HG03520 (cell line): ENCODE results near the gene RIPOR1.
A peak's percentile ranks its signal among the peaks of the same experiment; 100 is the strongest.

Source experiments
- ATAC-seq: cut with Tn5 transposase; IDR thresholded peaks from one replicate; pipeline ENCODE4 v1.9.1; 2021; ENCODE audit warnings: mild to moderate bottlenecking, moderate library complexity; ENCODE audit not compliant: unreplicated experiment

RIPOR1 gene

DNA sequence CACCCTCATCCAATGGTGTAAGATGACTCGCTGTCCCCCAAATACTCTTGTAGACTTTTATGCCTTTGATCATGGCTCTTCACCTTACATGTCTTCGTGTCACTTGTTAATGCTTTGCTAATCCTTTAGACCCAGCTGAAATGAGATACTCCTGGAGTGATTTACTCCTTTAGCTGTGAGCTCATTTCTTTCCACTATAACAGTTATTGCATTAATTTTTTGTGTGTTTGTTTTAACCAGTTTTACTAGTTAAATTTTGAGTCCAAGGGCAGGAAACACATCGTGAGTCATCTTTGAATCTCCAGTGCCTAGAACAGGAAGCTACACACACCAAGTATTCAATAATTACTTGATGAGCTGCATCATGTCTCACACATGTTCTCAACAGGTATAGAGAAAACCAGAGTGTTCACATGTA, 27.2 kb downstream of the RIPOR1 start:
- no peak for ATAC-seq

DNA sequence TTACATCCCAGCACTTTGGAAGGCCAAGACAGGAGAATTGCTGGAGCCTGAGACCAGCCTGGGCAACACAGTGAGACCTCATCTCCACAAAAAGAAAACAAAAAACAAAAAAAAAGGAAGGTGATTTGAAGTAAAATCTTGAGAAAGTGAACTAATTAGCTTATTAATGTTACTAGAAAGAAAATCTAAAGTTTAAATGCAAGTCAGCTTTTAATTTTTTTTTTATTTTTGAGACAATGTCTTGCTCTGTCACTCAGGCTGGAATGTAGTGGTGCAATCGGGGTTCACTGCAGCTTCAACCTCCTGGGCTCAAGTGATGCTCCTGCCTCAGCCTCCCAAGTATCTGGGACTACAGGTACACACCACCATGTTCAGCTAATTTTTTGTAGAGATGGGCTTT, 30.2 kb downstream of the RIPOR1 start:
- ATAC-seq, result no peak

DNA sequence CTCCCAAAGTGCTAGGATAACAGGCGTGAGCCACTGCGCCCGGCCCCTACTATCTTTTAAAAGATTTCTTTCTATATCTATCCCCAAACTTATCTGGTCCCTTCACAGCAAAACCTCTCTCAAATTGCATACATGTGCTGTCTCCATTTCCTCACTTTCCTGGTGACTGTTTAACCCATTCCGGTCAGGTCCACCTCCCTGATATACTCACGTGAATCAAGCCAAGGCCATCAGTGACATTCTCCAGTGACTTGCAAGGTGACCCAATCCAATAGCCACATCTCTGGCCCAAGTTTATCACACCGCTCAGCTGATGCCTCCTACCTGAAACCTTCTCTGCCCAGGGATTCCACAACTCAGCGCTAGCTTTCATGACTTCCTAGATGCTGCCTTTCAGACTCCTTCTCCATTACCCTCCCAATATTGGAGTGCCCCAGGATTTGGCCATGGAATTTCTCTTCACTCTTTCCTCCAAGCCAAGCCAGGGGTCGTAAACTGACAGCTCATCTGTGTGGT, 32.3 kb downstream of the RIPOR1 start:
- no peak for ATAC-seq

- ATAC-seq, result no peak
Measured at GRCh38 chr16:67561501-67561823, 32.8 kb downstream of the RIPOR1 start.

DNA sequence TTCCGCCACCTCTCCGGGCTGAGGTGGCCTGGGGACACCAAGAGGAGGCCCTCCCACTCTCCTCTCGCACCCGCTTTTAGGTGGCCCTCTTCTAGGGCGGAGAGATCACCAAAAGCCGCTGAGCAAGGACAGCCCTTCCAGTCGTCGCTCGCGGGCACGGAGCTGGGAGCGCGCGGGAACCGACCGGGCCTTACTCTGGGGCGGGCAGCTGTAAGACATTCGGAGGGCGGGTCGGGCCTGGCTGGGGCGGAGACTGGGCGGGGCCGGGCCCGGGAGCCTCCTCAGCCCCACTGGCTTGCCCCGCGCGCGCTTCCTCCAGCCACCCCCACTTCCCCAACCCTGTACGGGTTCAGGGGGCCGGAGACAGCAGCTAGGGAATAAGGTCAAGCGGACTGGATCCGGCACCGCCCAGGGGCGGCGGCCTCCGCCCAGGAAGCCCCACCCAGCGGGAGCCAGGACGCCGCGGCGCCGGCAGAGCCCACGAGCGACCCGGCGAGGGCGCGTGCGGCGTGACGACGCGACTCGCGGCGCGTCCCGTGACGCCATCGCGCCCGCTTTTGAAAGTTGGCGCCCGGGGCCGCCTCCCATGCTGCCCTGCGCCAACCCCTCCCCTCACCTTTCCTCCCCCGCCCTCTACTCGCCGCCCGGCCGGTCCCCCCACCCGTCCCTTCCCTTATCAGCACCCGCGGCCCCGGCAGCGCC, 33.3 kb downstream of the RIPOR1 start:
- peak; percentile 74 for ATAC-seq

GRCh38 chr16:67562526-67562917, 33.9 kb downstream of the RIPOR1 start, which contains the start of gene CTCF:
Gene CTCF (plus strand): TSS chr16:67562526. CDS start chr16:67610833, 48,307 bp downstream.
- ATAC-seq, result peak; percentile 36

DNA sequence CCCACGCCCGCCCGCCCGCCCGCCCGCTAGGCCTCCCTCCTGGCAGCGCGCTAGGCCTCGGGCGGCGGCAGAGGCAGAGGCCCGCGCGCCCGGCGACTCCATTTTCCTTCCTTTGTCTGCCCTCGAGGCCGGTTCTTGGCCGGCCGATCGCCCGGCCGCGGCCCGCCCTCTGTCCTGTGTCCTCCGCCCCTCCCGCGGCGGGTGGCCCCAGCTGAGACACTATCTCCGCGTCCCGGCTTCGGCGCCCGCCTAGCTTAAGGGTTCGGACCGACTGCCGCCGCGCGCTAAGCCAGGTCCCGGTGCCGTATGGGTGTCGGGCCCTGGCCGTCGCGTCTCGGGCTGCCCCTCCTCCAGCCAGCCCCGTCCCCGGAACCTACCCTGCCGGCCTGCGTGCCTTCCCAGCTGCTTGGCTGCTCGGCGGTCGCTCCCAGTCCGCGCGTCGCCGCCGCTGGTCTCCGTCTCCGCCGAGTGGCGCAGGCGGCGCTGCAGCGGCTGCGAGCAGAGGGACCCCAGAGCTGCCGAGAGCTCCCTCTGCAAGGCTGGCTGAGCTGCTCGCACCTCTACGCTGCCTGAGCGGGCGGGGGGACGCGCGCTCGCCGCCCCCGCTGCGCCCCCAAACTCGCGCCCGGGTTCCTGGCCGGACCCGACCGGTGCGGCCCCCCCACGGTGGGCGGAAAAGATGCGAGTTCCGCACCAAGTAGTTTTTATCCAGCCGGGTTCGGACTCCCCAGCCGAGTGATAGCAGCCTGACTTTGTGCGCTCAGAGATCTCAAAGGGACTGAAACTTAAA, 34.5 kb downstream of the RIPOR1 start:
- peak; percentile 9 for ATAC-seq

DNA sequence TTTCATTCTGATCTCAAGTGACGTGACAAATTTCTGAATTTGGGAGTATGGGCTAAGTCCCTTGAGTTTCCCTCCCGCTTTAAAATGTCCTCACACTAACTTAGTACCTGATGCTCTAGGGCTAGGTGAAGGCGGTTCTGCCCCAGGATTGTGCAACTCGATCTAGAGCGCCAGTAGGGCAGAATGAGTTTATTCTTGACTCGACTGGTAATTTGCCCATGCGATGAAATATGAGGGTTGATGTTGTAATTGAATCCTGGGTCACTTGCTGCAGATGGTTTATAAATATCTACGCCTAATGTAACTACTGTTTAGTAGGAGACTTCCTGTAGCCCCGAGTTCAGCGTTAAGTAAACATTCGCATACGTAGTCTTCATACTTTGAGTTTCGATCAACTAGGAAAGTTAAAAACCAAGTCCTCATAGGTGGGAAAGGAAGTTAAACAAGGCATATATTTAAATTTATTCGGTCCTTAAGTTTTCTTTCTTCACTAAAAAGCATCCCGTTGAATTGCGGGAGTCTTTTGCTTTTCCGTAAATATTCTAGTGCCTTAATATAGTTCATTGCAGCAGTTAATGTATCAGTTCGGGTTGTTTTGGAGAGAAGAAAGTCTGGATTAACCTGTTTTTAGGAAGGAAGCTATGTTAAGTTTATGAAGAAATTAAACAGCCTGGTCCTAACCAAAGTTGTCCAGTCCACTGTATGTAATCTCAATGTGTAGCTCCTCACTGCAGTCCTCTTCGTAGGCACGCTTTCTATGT, 35.3 kb downstream of the RIPOR1 start:
- no peak for ATAC-seq

DNA sequence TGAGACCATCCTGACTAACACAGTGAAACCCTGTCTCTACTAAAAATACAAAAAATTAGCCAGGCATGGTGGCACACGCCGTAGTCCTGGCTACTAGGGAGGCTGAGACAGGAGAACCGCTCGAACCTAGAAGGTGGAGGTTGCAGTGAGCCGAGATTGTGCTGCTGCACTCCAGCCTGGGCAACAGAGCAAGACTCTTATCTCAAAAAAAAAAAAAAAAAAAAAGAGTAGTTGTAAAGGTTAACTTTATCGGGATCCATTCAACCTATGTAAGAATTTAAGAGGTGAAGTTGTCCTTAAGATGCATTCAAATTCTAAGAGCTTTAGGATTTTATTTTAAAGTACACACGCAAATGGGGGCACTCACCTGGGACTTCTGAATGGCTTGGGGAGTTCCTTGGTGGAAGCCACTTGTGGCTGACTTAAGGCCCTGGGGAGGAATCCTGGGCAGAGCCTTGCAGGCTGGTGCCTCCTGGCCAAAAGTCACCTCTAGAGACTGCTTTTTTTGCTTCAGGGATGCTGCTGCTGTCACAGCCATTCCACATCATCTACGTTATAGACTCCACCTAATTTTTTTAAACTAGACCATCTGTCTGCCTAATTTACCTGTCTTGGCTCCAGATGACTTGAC, 37.0 kb downstream of the RIPOR1 start:
- ATAC-seq, result no peak

- ATAC-seq, result no peak
Measured at GRCh38 chr16:67571464-67571863, 42.8 kb downstream of the RIPOR1 start.

DNA sequence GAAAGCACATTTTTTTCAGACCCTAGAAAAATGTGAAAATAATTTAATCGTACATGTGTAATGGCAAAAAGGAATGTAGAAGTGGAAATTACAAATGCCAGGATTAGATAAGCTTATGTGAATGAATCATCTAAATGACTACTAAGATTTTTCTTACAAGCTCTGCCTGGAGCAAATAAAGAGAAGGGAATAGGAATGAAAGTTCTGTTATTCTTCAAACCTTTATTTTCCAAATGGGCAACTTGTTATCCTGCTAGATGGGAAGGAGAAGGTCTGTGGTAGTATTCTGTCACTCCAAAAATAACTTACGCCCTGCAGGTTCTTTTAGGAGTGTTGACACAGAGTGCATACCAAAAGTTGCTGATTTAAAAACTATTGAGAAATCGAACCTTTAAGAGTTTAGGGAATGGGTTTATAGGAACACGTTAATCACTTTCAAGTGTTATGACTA, 43.4 kb downstream of the RIPOR1 start:
- ATAC-seq, result no peak

GRCh38 chr16:67579686-67580085, 51.1 kb downstream of the RIPOR1 start:
- no peak for ATAC-seq

- ATAC-seq, result no peak
Measured at GRCh38 chr16:67580202-67580601, 51.6 kb downstream of the RIPOR1 start.

GRCh38 chr16:67593288-67593687, 64.7 kb downstream of the RIPOR1 start:
- no peak for ATAC-seq

GRCh38 chr16:67593701-67594100, 65.1 kb downstream of the RIPOR1 start:
- no peak for ATAC-seq

DNA sequence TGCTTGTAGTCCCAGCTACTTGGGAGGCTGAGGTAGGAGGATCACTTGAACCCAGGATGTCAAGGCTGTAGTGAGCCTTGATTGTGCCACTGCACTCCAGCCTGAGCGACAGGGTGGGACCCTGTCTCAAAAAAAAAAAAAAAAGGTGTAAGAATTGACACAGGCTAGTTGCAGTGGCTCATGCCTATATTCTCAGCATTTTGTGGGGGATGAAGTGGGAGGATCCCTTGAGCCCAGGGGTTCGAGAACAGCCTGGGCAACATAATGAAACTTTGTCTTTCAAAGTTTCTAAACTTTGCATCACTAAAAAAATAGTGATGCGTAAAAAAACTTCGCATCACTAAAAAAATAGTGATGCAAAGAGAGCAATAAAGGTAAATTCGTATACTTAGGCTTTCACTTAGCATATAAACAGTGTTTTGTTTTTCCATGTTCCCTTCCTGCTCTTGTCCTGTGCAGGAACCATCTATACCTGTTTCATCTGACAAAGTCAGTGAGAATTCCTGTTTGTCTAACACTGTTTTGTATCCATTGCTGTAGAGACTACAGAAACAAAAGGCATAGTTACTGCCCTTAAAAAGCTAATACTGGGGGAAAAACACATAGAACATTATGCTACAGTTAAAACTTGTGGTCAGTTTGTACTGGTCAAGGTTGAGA, 65.8 kb downstream of the RIPOR1 start:
- ATAC-seq, result no peak

- no peak for ATAC-seq
Measured at GRCh38 chr16:67594956-67595355, 66.3 kb downstream of the RIPOR1 start.
